CD4-positive, CD25-positive, alpha-beta regulatory T cell (primary cell): Measurements from ENCODE around the gene SLC24A3. TPM values are rescaled to one million over a fixed set of nuclear protein-coding genes. Genes with fewer than 3 reads are reported as not detected.

Source experiments
- ATAC-seq, 2 donors: fragments of 150-1000 bp; cut with Tn5 transposase; one replicate each; pipeline ENCODE4 v1.10.0; 2021; ENCODE audit warnings: low read depth in 2 of 2, moderate number of reproducible peaks in 2 of 2, moderate library complexity in 1 of 2
- DNase-seq, 3 donors: peaks; one replicate each; pipeline versions ENCODE4 v3.0.0 to v3.0.0-alpha.2; 2012 to 2022; ENCODE audit warnings: mixed read lengths in 1 of 3
- H3K27ac ChIP-seq: one replicate; pipeline ENCODE4 v1.7.0; 2013; ENCODE audit warnings: mild to moderate bottlenecking, low read length; ENCODE audit not compliant: insufficient read depth, poor library complexity, severe bottlenecking
- H3K27me3 ChIP-seq: one replicate; pipeline ENCODE4 v1.7.0; 2013; ENCODE audit warnings: low read length; ENCODE audit not compliant: control insufficient read depth, insufficient read depth
- H3K36me3 ChIP-seq: one replicate; pipeline ENCODE4 v1.7.0; 2013; ENCODE audit warnings: mild to moderate bottlenecking, low read length, moderate library complexity; ENCODE audit not compliant: control insufficient read depth, insufficient read depth
- H3K4me1 ChIP-seq: 2 replicates; pipeline ENCODE4 v1.7.0; 2013; ENCODE audit warnings: mild to moderate bottlenecking, low read length; ENCODE audit not compliant: insufficient read depth, control insufficient read depth, poor library complexity, severe bottlenecking
- H3K4me3 ChIP-seq: one replicate; pipeline ENCODE4 v1.7.0; 2013; ENCODE audit warnings: low read depth, mild to moderate bottlenecking, low read length, moderate library complexity
- H3K9me3 ChIP-seq, 2 experiments: 1 replicate in 1 of 2; 2 replicates in 1 of 2; pipeline ENCODE4 v1.7.0; 2013; ENCODE audit warnings: low read length in 2 of 2, mild to moderate bottlenecking in 1 of 2, moderate library complexity in 1 of 2; ENCODE audit not compliant: control insufficient read depth in 2 of 2
- H3K27ac Mint-ChIP-seq, 3 donors: one replicate each; pipeline ENCODE4 v1.8.0; 2020 to 2022; ENCODE audit warnings: mild to moderate bottlenecking in 3 of 3, mixed read lengths in 3 of 3, moderate library complexity in 2 of 3
- H3K27me3 Mint-ChIP-seq: one replicate; pipeline ENCODE4 v1.8.0; 2022; ENCODE audit warnings: mild to moderate bottlenecking, mixed read lengths
- H3K36me3 Mint-ChIP-seq: one replicate; pipeline ENCODE4 v1.8.0; 2020; ENCODE audit warnings: mixed read lengths
- H3K4me1 Mint-ChIP-seq, 4 donors: one replicate each; pipeline ENCODE4 v1.8.0; 2020 to 2022; ENCODE audit warnings: mixed read lengths in 4 of 4, mild to moderate bottlenecking in 1 of 4
- H3K4me3 Mint-ChIP-seq, 4 donors: one replicate each; pipeline ENCODE4 v1.8.0; 2020 to 2022; ENCODE audit warnings: mild to moderate bottlenecking in 4 of 4, mixed read lengths in 4 of 4, moderate library complexity in 3 of 4
- H3K9me3 Mint-ChIP-seq, 7 donors: one replicate each; pipeline ENCODE4 v1.8.0; 2020 to 2022; ENCODE audit warnings: mixed read lengths in 7 of 7, mild to moderate bottlenecking in 3 of 7, moderate library complexity in 2 of 7
- polyA plus RNA-seq, 4 donors: library from polyadenylated mRNA; unstranded; fragments of 300-500 nt; fragmentation: Illumina TruSeq; gene quantifications; one replicate each; pipeline ENCODE4 v1.2.3, GENCODE V29; 2021
- total RNA-seq: library from RNA; stranded (reverse); gene quantifications from one replicate; pipeline ENCODE4 v1.2.3, GENCODE V29; 2022

SLC24A3 gene
- total and polyA plus RNA-seq, 5 donors from 2014 or later: 0.25 TPM; not detected in 4

GRCh38 chr20:19301142-19301541 is 88.7 kb downstream of the SLC24A3 start:
- no peak overlapping the region for H3K27ac Mint-ChIP-seq
- Histone ChIP-seq H3K36me3 (no peaks in the 10 kb centered on the region), H3K4me1 (no peaks in the 10 kb centered on the region), H3K27ac (no peak overlapping the region), H3K9me3 (peaks cover 0 to 1% of the 10 kb centered on the region in 2 experiments), H3K4me3 (no peak overlapping the region), H3K27me3 (no peaks in the 10 kb centered on the region)
- H3K9me3 Mint-ChIP-seq: peaks cover 0 to 8% (median 2%) of the 10 kb centered on the region in 7 donors
- H3K27me3 Mint-ChIP-seq: no peaks in the 10 kb centered on the region
- no peaks in the 10 kb centered on the region for H3K4me1 Mint-ChIP-seq
- H3K4me3 Mint-ChIP-seq: no peak overlapping the region
- H3K36me3 Mint-ChIP-seq: no peaks in the 10 kb centered on the region
- DNase-seq (no peak), ATAC-seq (no peak)

DNA sequence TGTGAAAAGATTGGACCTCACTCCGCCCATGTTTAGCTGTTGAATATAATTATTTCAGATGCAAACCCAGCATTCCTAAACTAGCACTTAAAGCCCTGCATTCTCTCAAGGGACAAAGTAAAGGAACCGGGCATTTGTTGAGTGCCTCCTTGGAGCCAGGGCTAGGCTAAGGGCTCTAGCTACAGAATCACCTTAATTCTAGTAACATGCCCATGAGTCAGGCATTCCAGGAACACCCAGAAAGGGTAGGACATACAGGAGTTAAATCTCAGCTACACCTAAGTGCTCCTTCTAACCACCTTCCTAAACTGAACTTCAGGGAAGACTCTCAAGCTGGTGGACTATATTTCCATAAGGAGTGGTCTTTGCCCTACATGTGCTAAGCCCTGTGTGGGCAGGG is 89.4 kb downstream of the SLC24A3 start:
- peaks cover 0 to 1% of the 10 kb centered on the region in 2 experiments for H3K9me3 ChIP-seq
- no peak overlapping the region for H3K27ac Mint-ChIP-seq

GRCh38 chr20:19302714-19303113 is 90.3 kb downstream of the SLC24A3 start:
- ATAC-seq: no peak
- Mint-ChIP-seq H3K4me1 (no peaks in the 10 kb centered on the region), H3K27me3 (no peaks in the 10 kb centered on the region), H3K4me3 (no peak overlapping the region), H3K27ac (no peak overlapping the region), H3K36me3 (no peaks in the 10 kb centered on the region), H3K9me3 (peaks cover 0 to 9% (median 1%) of the 10 kb centered on the region in 7 donors)
- no peaks in the 10 kb centered on the region for H3K27me3 ChIP-seq
- H3K4me3 ChIP-seq: no peak overlapping the region
- peaks cover 0 to 1% of the 10 kb centered on the region in 2 experiments for H3K9me3 ChIP-seq
- H3K4me1 ChIP-seq: no peaks in the 10 kb centered on the region
- H3K36me3 ChIP-seq: no peaks in the 10 kb centered on the region
- H3K27ac ChIP-seq: no peak overlapping the region
- DNase-seq: no peak

More for the DNA sequence above, 89.4 kb downstream of the SLC24A3 start:
- H3K36me3 ChIP-seq: no peaks in the 10 kb centered on the region
- H3K27me3 ChIP-seq: no peaks in the 10 kb centered on the region
- H3K4me1 ChIP-seq: no peaks in the 10 kb centered on the region
- no peak overlapping the region for H3K4me3 ChIP-seq
- Mint-ChIP-seq H3K27me3 (no peaks in the 10 kb centered on the region), H3K9me3 (peaks cover 0 to 7% (median 2%) of the 10 kb centered on the region in 7 donors), H3K4me1 (no peaks in the 10 kb centered on the region), H3K4me3 (no peak overlapping the region), H3K36me3 (no peaks in the 10 kb centered on the region)
- ATAC-seq: no peak
- no peak for DNase-seq
- H3K27ac ChIP-seq: no peak overlapping the region

DNA sequence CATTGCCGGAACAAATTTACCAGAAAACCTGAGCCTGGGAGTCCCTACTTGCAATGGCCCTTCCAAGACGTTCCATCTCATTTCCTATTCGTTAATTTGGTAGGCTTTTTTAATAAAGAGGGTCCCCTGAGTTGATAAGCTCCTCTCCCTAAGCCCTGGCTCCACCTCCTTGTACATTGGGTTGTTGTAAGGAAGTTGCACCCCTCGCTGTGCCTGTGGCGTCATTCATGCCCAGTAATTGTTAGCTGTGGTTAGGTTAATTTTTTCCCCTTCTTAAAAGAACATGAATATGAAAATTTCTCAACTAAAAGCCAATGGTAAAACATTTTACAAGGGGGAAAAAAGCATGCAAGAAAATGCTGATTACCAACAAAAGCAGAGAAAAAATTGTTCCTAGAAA is 91.9 kb downstream of the SLC24A3 start:
- DNase-seq: no peak
- Mint-ChIP-seq H3K4me1 (no peaks in the 10 kb centered on the region), H3K9me3 (peaks cover 0 to 7% (median 0%) of the 10 kb centered on the region in 7 donors), H3K4me3 (no peak overlapping the region), H3K27me3 (no peaks in the 10 kb centered on the region), H3K36me3 (no peaks in the 10 kb centered on the region), H3K27ac (no peak overlapping the region)
- H3K9me3 ChIP-seq: peaks cover 0 to 1% of the 10 kb centered on the region in 2 experiments
- H3K27ac ChIP-seq: no peak overlapping the region
- H3K36me3 ChIP-seq: no peaks in the 10 kb centered on the region
- H3K27me3 ChIP-seq: no peaks in the 10 kb centered on the region
- ATAC-seq: no peak
- H3K4me1 ChIP-seq: no peaks in the 10 kb centered on the region
- H3K4me3 ChIP-seq: no peak overlapping the region

GRCh38 chr20:19304886-19305415 is 92.5 kb downstream of the SLC24A3 start:
- no peak overlapping the region for H3K27ac Mint-ChIP-seq
- no peaks in the 10 kb centered on the region for H3K27me3 Mint-ChIP-seq
- H3K27me3 ChIP-seq: no peaks in the 10 kb centered on the region
- H3K36me3 ChIP-seq: no peaks in the 10 kb centered on the region
- H3K4me1 Mint-ChIP-seq: no peaks in the 10 kb centered on the region
- no peaks in the 10 kb centered on the region for H3K4me1 ChIP-seq
- H3K9me3 ChIP-seq: peaks cover 0 to 1% of the 10 kb centered on the region in 2 experiments
- no peak overlapping the region for H3K4me3 ChIP-seq
- DNase-seq (no peak), ATAC-seq (no peak)
- H3K9me3 Mint-ChIP-seq: peaks cover 0 to 7% (median 0%) of the 10 kb centered on the region in 7 donors
- no peaks in the 10 kb centered on the region for H3K36me3 Mint-ChIP-seq
- no peak overlapping the region for H3K27ac ChIP-seq
- no peak overlapping the region for H3K4me3 Mint-ChIP-seq

DNA sequence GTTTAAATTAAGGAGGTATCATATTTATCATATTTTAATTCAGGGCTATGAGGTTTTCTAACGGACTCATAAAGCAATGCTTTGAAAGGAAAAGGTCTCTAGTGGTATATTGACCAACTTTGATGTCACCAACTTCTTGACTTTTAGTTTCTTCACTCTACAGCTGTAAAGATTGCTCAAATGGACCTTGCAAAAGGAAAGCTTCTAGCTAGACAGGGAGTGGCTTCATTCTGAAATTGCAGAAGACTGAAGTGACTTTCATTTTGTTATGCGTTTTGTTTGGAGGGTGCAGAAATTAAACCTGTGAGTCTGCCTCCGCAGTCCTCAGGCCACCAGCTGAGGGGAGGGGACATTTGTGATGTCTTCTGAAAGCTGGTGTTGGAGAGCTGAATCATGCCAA is 95.7 kb downstream of the SLC24A3 start:
- Mint-ChIP-seq H3K4me1 (no peaks in the 10 kb centered on the region), H3K4me3 (no peak overlapping the region), H3K9me3 (peaks cover 0 to 7% (median 0%) of the 10 kb centered on the region in 7 donors), H3K27ac (no peak overlapping the region), H3K27me3 (no peaks in the 10 kb centered on the region), H3K36me3 (no peaks in the 10 kb centered on the region)
- ATAC-seq (no peak), DNase-seq (no peak)
- no peaks in the 10 kb centered on the region for H3K4me1 ChIP-seq
- H3K36me3 ChIP-seq: no peaks in the 10 kb centered on the region
- no peaks in the 10 kb centered on the region for H3K27me3 ChIP-seq
- no peaks in the 10 kb centered on the region for H3K9me3 ChIP-seq
- no peak overlapping the region for H3K4me3 ChIP-seq
- no peak overlapping the region for H3K27ac ChIP-seq

- Histone ChIP-seq H3K36me3 (no peaks in the 10 kb centered on the region), H3K9me3 (no peaks in the 10 kb centered on the region), H3K27me3 (no peaks in the 10 kb centered on the region), H3K4me1 (no peaks in the 10 kb centered on the region), H3K27ac (no peak overlapping the region), H3K4me3 (no peak overlapping the region)
- peaks cover 0 to 7% (median 0%) of the 10 kb centered on the region in 7 donors for H3K9me3 Mint-ChIP-seq
- no peak overlapping the region for H3K27ac Mint-ChIP-seq
- H3K36me3 Mint-ChIP-seq: no peaks in the 10 kb centered on the region
- H3K27me3 Mint-ChIP-seq: no peaks in the 10 kb centered on the region
- ATAC-seq: no peak
- no peaks in the 10 kb centered on the region for H3K4me1 Mint-ChIP-seq
- DNase-seq: no peak
- H3K4me3 Mint-ChIP-seq: no peak overlapping the region
Measured at GRCh38 chr20:19310541-19310940, 98.1 kb downstream of the SLC24A3 start.

GRCh38 chr20:19313342-19314069 is 101.1 kb downstream of the SLC24A3 start:
- H3K9me3 Mint-ChIP-seq: peaks cover 0 to 2% (median 0%) of the 10 kb centered on the region in 7 donors

More at GRCh38 chr20:19313342-19314069, 101.1 kb downstream of the SLC24A3 start:
- no peak for DNase-seq
- Histone ChIP-seq H3K36me3 (no peaks in the 10 kb centered on the region), H3K4me1 (no peaks in the 10 kb centered on the region), H3K27me3 (no peaks in the 10 kb centered on the region), H3K9me3 (no peaks in the 10 kb centered on the region), H3K27ac (no peak overlapping the region), H3K4me3 (no peak overlapping the region)
- no peaks in the 10 kb centered on the region for H3K36me3 Mint-ChIP-seq
- no peak overlapping the region for H3K27ac Mint-ChIP-seq
- no peaks in the 10 kb centered on the region for H3K27me3 Mint-ChIP-seq
- no peaks in the 10 kb centered on the region for H3K4me1 Mint-ChIP-seq
- H3K4me3 Mint-ChIP-seq: no peak overlapping the region
- no peak for ATAC-seq
